Measurements from ENCODE around the gene MYO9A.

The MYO9A gene

GRCh38 chr15:71943806-71944205, 174.1 kb downstream of the MYO9A start:
- no peak for DNase-seq (ENCODE audit: low spot score)
- no peaks in the 10 kb centered on the region for H3K27me3 ChIP-seq (ENCODE audit: insufficient read depth, poor library complexity, severe bottlenecking)
- H3K4me1 ChIP-seq (ENCODE audit: insufficient read depth, poor library complexity, severe bottlenecking) = no peaks in the 10 kb centered on the region
- H3K4me3 ChIP-seq (ENCODE audit: severe bottlenecking) = no peak overlapping the region
- no peaks in the 10 kb centered on the region for H3K9me3 ChIP-seq (ENCODE audit: severe bottlenecking)
- no peak for ATAC-seq (ENCODE audit: low read depth)
- no peak for TF ChIP-seq CTCF (IDR thresholded peaks at IDR 0.05; ENCODE audit: poor library complexity, severe bottlenecking)
- no peak overlapping the region for H3K27ac ChIP-seq (ENCODE audit: poor library complexity, severe bottlenecking)
- H3K36me3 ChIP-seq (ENCODE audit: low read depth) = no peaks in the 10 kb centered on the region; the same call in 1 of the 2 replicates

GRCh38 chr15:71939981-71940588, 177.9 kb downstream of the MYO9A start:
- Histone ChIP-seq H3K36me3 (ENCODE audit: low read depth) (peaks cover 10% of the 10 kb centered on the region), H3K4me3 (ENCODE audit: severe bottlenecking) (no peak overlapping the region), H3K4me1 (ENCODE audit: insufficient read depth, poor library complexity, severe bottlenecking) (no peaks in the 10 kb centered on the region), H3K27me3 (ENCODE audit: insufficient read depth, poor library complexity, severe bottlenecking) (no peaks in the 10 kb centered on the region), H3K27ac (ENCODE audit: poor library complexity, severe bottlenecking) (no peak overlapping the region), H3K9me3 (ENCODE audit: severe bottlenecking) (no peaks in the 10 kb centered on the region)
- DNase-seq (ENCODE audit: low spot score) (peak; percentile 45), ATAC-seq (ENCODE audit: low read depth) (no peak)
- no peak for TF ChIP-seq CTCF (IDR thresholded peaks at IDR 0.05; ENCODE audit: poor library complexity, severe bottlenecking)

- no peak for ATAC-seq (ENCODE audit: low read depth)
- peaks cover 21% of the 10 kb centered on the region for H3K36me3 ChIP-seq (ENCODE audit: low read depth)
- H3K27me3 ChIP-seq (ENCODE audit: insufficient read depth, poor library complexity, severe bottlenecking) = no peaks in the 10 kb centered on the region
- TF ChIP-seq CTCF (IDR thresholded peaks at IDR 0.05; ENCODE audit: poor library complexity, severe bottlenecking) = no peak
- no peak overlapping the region for H3K4me3 ChIP-seq (ENCODE audit: severe bottlenecking)
- no peak for DNase-seq (ENCODE audit: low spot score)
- no peak overlapping the region for H3K27ac ChIP-seq (ENCODE audit: poor library complexity, severe bottlenecking)
- no peaks in the 10 kb centered on the region for H3K9me3 ChIP-seq (ENCODE audit: severe bottlenecking)
- no peaks in the 10 kb centered on the region for H3K4me1 ChIP-seq (ENCODE audit: insufficient read depth, poor library complexity, severe bottlenecking)
Observed at GRCh38 chr15:71937650-71938311, 180.2 kb downstream of the MYO9A start.

GRCh38 chr15:71934446-71934845, 183.5 kb downstream of the MYO9A start:
- Histone ChIP-seq H3K27ac (ENCODE audit: poor library complexity, severe bottlenecking) (no peak overlapping the region), H3K4me1 (ENCODE audit: insufficient read depth, poor library complexity, severe bottlenecking) (no peaks in the 10 kb centered on the region), H3K9me3 (ENCODE audit: severe bottlenecking) (no peaks in the 10 kb centered on the region), H3K27me3 (ENCODE audit: insufficient read depth, poor library complexity, severe bottlenecking) (no peaks in the 10 kb centered on the region), H3K36me3 (ENCODE audit: low read depth) (peaks cover 32% of the 10 kb centered on the region), H3K4me3 (ENCODE audit: severe bottlenecking) (no peak overlapping the region)
- TF ChIP-seq CTCF (IDR thresholded peaks at IDR 0.05; ENCODE audit: poor library complexity, severe bottlenecking) = no peak
- no peak for ATAC-seq (ENCODE audit: low read depth)
- DNase-seq (ENCODE audit: low spot score) = no peak

- no peaks in the 10 kb centered on the region for H3K9me3 ChIP-seq (ENCODE audit: severe bottlenecking)
- no peak for TF ChIP-seq CTCF (IDR thresholded peaks at IDR 0.05; ENCODE audit: poor library complexity, severe bottlenecking)
- no peaks in the 10 kb centered on the region for H3K27me3 ChIP-seq (ENCODE audit: insufficient read depth, poor library complexity, severe bottlenecking)
- no peaks in the 10 kb centered on the region for H3K4me1 ChIP-seq (ENCODE audit: insufficient read depth, poor library complexity, severe bottlenecking)
- ATAC-seq (ENCODE audit: low read depth) (no peak), DNase-seq (ENCODE audit: low spot score) (no peak)
- H3K4me3 ChIP-seq (ENCODE audit: severe bottlenecking) = no peak overlapping the region
- no peak overlapping the region for H3K27ac ChIP-seq (ENCODE audit: poor library complexity, severe bottlenecking)
- H3K36me3 ChIP-seq (ENCODE audit: low read depth) = peaks cover 24% of the 10 kb centered on the region
Observed at GRCh38 chr15:71932689-71933088, 185.3 kb downstream of the MYO9A start.
